Left hindlimb (tissue), 1 donor: ENCODE measurements around the gene TCERG1L.
"Not testable (repeated sequence)": the region's sequence is repeated elsewhere in the genome, so short reads cannot be mapped to it uniquely, and the experiment has no call there.

Experiments used
- DNase-seq: peaks from one replicate; pipeline ENCODE4 v3.0.0-alpha.2; 2018

Gene TCERG1L

DNA sequence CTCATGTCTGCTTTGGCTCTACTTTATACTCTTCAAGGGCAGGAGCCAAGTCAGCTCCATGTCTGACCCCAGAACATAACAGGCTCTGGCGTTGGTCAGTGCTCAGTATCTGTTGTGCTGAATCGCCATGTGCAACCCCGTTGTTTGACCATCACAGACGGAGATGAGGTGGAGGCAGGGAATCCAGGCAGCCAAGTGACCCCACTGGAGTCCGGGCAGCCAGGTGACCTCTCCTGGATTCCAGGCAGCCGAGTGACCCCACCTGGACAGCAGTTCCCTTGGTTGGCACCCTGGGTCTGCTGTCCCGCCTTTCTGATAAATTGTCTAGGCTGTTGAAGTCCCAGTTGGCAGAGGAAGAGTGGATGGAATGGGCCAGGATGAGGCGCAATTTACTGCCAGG, 232.2 kb downstream of the TCERG1L start:
- DNase-seq = no peak

DNA sequence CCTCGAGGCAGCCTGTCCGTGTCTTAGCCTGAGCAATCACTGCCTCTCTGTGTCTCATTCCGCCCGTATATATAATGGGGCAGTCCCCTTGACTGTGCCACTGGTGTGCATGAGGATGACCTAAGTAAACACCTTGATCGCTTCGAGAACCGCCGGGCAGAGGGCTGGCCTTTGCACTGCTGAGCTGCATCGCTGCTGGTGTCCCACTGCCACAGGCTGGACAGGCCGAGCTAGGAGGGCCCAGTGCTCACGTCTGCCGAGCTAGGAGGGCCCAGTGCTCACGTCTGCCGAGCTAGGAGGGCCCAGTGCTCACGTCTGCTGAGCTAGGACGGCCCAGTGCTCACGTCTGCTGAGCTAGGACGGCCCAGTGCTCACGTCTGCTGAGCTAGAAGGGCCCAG, 232.6 kb downstream of the TCERG1L start:
- not testable (repeated sequence) for DNase-seq

DNA sequence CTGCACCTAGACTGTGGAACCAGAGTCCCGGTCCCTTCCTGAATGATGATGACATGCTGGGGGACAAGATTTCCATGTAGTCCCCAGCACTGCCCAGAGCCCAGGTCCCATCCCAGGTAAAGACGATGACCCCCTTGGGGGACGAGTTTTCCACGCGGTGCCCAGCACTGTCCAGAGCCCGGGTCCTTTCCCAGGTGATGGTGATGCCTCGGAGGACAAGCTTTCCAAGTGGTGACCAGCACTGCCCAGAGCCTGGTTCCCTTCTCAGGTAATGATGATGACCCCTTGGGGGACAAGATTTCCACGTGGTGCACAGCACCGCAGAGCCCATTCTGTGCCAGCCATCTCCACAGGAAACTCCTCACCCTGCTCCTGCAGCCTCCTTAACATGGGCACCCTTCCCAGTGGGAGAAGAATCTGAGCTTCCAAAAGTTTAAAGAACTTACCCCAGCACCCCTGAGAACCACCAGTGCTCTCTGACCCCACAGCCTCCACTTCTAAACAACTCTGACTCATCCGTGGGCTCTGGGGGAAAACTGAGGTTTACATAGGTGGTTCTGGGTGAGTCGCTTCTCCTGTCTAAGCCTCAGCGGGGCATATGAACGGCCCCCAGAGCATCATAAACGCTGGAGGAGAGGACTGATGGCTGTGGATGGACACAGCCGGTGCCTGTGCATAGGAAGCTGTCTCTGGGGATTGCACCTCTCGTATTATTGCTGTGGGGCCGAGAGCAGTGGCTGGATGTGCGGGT, 233.2 kb downstream of the TCERG1L start:
- no peak for DNase-seq

DNA sequence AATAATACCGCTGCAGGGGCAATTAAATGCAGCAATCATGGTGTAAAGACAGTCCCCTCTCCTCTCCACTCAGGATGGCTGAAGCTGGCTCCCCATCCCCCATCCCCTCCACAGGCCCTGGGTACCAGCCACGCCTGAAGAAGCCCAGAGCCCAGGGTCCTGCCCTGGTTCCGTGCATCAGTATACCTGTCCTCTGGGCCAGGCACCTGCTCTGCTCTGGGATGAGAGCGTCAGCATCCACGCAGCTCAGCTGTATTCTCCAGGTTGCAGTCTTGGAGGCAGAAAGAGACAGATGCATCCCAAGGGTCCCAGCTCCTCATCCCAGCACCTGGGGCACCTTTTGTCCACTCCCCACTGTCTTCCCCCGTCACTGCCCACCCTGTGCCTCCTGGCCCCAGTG, 233.8 kb downstream of the TCERG1L start:
- DNase-seq = no peak

DNA sequence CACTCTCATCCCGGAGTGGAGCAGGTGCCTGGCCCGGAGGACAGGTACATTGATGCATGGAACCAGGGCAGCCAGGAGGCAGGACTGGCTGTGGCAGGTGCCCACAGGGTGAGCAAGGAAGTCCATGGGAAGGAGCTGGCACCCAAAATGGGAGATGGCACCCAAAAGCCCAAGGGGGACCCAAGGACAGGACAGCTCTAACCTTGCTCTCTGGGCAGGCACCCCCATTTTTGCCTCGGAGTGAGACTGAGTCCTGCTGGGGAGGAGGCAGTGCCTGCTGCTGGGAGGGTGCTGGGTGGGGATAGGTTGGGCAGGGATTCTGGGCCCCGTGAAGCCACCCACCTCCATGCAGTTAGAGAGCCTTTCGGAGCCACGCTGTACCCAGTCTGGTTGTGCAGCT, 234.5 kb downstream of the TCERG1L start:
- DNase-seq = no peak

DNA sequence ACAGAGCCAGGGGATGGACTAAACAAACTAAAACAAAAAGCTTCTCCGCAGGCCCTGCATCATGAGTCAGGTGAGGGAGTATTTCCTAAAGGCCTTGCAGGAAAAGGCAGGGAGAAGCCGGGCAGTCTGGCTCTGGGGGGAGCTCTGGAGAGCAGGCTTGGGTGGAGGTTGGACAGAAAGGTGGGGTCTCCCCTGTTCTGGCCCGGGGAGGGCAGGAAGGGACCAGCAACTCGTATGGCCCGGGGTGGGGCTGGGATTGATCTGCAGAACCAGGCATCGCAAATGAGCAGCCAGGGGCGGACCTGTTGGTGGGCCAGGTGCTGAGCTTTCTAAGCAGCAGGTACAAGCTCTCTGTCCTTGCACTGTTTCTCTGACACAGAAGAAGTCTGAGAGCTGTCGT, 235.2 kb downstream of the TCERG1L start:
- no peak for DNase-seq

GRCh38 chr10:131075218-131075770, 236.2 kb downstream of the TCERG1L start:
- DNase-seq = no peak

- DNase-seq = no peak
These were observed 236.8 kb downstream of the TCERG1L start for GRCh38 chr10:131074682-131075081.

- DNase-seq = no peak
These were observed 238.0 kb downstream of the TCERG1L start for GRCh38 chr10:131073469-131074035.

- no peak for DNase-seq
These were observed 238.7 kb downstream of the TCERG1L start for GRCh38 chr10:131072651-131073468.

GRCh38 chr10:131071721-131072120, 239.8 kb downstream of the TCERG1L start:
- DNase-seq = no peak

DNA sequence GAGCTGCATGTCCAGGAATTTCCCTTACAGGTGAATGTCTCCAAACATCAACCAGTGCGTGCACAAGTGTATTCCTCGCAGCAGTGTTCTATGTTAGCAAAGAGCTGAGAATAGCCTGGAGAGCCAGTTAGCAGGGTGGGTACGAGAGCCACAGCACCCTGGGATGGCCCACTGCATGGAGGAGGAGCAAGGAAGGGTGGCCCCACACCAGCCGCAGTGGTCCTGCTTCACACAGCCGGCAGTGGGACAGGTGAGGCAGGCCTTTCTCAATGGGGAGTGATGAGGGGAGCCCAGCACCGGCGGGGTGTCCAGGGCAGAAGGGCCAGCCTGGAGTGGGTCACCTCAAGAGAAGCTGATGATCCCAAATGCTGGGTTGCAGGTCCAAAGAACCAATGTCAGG, 240.7 kb downstream of the TCERG1L start:
- no peak for DNase-seq

DNA sequence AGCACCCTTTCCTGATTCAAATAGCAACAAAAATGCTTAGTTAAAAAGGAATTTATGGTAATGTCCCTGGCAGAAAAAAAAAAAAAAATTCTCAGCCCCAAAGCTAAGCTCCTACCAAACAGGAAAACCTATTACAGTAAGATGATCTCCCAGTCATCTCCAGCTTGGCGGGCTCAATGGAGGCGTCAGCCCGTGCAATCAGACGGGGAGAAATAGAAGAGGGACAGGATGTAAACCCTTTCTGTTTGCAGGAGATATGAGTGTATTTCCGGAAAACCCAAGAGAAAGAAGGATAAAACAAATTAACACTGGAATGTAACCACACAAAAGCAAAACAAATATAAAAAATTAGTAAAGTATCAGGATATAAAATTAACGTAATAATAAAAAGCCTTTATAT, 242.8 kb downstream of the TCERG1L start:
- no peak for DNase-seq

DNA sequence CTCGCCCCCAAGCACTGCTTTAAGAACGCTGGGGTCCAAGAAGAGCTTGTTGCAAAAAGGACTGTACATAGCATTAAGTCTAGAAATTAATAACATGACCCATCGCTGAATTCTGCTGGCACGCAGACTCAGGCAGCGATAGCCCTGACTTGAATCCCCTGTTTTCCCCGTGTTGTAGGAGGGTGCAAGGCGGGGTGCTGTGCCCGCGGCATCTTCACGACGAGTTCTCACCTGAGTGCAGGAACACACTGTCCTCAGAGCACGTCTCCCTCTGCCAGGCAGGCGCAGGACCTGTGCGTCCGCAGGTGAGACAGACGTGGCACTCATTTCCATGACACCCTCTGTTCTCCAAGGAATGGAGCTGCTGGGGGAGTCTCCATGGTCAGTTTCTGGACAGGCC, 243.2 kb downstream of the TCERG1L start:
- no peak for DNase-seq

DNA sequence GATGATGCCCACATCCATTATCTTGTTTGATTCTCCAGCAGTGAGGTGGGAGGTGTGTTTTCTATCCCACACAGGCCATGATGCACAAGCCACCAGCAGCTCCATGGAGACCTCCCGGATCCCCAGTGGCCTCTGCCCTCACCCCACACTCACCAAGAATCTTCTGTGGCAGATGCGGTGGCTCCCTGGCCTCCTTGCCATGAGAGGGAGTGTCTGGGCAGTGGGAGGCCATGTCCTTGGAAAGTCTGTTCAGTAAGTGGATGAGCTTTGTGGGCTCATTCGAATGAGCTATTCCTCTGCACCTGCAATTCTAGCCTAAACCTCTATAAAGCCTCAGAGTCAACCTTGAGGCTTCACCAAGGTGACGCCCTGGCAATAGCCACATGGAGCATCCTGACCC, 243.8 kb downstream of the TCERG1L start:
- no peak for DNase-seq

- DNase-seq = no peak
These were observed 245.7 kb downstream of the TCERG1L start for GRCh38 chr10:131065673-131066305.

DNA sequence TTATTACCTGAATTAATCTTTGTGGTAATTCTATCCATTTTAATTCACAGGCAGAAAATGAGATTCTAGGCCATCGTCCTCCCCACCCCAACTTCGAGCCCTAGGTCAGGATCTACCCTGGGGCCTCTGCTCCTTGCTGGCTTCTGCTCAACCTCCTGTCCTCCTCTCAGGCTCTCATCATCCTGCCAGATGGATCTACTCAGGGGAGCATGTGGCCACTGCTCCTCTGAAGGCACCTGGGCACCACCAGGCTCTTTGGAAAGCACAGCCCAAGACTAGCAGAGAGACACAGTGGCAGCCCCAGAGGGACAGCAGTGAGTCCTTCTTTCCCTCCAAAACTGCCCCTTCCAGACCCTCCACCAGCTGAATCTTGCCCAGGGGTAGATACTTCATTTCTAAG, 248.2 kb downstream of the TCERG1L start:
- DNase-seq = no peak

DNA sequence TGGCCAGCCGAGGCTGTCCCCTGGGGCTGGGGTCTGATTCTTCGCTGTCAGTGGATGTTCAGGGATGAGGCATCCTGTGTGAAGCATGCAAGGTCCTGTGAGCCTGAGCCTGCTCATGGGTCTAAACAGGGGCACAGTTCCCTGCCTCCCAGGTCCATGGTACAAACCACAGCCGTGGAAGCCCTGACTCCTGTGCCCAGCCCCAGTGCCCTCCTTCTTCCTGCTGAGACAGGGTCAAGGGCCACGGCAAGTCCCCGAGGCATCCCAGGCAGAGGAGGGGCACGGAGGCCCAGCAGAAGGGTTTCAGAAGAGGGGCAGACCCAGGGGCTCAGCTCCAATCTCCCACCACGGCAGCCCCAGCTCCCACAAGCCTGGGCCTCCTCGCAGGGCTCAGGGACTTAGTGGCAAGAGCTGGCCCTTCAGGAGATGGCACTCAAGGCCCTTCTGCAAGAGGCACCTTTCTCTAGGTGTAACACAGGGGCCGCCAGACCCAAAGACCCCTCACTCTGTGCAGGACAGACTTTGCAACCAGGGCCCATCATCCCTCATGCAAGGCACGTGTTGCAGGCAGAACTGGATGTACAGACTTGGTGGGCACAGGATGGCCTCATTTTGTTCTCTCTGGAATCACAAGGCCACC, 248.8 kb downstream of the TCERG1L start:
- no peak for DNase-seq

- DNase-seq = no peak
These were observed 250.3 kb downstream of the TCERG1L start for GRCh38 chr10:131061216-131061615.

- DNase-seq = no peak
These were observed 251.6 kb downstream of the TCERG1L start for GRCh38 chr10:131059881-131060280.

DNA sequence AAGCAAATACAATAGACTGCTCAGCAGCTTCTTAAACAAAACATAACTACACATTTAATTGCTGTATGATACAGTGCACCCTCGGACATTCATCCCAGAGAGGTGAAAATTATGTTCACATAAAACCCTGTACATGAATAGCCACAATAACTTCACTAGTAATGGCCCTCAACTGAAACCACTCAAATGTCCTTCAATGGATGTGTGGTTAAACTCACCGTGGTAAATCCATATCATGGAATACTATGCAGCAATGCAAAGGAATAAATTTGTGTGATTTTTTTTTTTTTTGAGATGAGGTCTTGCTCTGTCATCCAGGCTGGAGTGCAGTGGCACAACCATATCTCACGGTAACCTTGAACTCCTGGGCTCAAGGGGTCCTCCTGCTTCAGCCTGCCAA, 252.7 kb downstream of the TCERG1L start:
- no peak for DNase-seq

DNA sequence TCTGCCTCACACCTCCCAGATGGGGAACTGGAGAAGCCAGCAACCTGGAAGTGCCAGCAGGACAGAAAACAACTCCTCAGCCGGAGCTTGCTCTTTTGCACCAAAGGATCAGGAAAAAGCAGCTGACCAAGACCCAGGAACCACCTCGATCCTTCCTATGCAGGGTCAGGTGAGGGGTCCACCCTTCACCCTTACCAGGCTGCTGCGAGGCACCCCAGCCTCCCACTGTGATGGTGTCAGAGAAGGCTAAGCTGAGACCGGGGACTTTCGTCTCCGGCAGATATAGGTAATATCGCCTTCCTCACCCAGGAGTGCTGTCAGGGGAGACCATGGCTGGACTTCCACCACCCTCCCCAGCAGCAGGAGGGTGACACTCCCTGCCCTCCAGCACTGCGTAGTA, 254.7 kb downstream of the TCERG1L start:
- DNase-seq = no peak

- no peak for DNase-seq
These were observed 255.4 kb downstream of the TCERG1L start for GRCh38 chr10:131056091-131056579.
